Panc1 (cell line): ENCODE data around the gene CDYL.

ENCODE experiments used
- CTCF ChIP-seq: fragments of 450-650 bp; IDR thresholded peaks from 2 replicates; pipeline ENCODE4 v1.5.1; 2017; ENCODE audit warnings: mild to moderate bottlenecking
- REST ChIP-seq, 2 experiments: IDR thresholded peaks; 2 replicates each; pipeline ENCODE4 v1.6.1; 2011 to 2012; ENCODE audit warnings: low read depth in 2 of 2, control low read depth in 1 of 2, low read length in 1 of 2, mild to moderate bottlenecking in 1 of 2, moderate library complexity in 1 of 2; ENCODE audit not compliant: insufficient read depth in 1 of 2
- TCF7L2 ChIP-seq: IDR thresholded peaks from 2 replicates; pipeline ENCODE4 v1.6.1; 2011; ENCODE audit warnings: mild to moderate bottlenecking, low read depth, low read length, inconsistent platforms

GRCh38 chr6:4971851-4972250 lies 195.6 kb downstream of the CDYL start:
- TF ChIP-seq CTCF (no peak), TCF7L2 (no peak), REST (IDR thresholded peaks at IDR 0.05; ENCODE audit: insufficient read depth in 1 of 2, low read depth in 2 of 2, low read length in 1 of 2) (no peak)
